Fibroblast of mammary gland (primary cell): Measurements from ENCODE around the gene DAPK1.
A peak's percentile ranks its signal among the peaks of the same experiment; 100 is the strongest.

Experiments
- DNase-seq: peaks from one replicate; pipeline ENCODE4 v3.0.0-alpha.2; 2010; ENCODE audit warnings: low read depth
- H3K4me3 ChIP-seq: 2 replicates; pipeline ENCODE4 v1.5.1; 2011; ENCODE audit warnings: low read depth, mild to moderate bottlenecking, low read length, moderate library complexity; ENCODE audit not compliant: control insufficient read depth
- TF ChIP-seq, protein P1 (sequence below): conservative IDR thresholded peaks from 2 replicates; pipeline ENCODE4 v1.5.1; 2011; ENCODE audit warnings: low read depth, low read length, inconsistent platforms; ENCODE audit not compliant: control insufficient read depth, insufficient read depth

The DAPK1 gene

DNA sequence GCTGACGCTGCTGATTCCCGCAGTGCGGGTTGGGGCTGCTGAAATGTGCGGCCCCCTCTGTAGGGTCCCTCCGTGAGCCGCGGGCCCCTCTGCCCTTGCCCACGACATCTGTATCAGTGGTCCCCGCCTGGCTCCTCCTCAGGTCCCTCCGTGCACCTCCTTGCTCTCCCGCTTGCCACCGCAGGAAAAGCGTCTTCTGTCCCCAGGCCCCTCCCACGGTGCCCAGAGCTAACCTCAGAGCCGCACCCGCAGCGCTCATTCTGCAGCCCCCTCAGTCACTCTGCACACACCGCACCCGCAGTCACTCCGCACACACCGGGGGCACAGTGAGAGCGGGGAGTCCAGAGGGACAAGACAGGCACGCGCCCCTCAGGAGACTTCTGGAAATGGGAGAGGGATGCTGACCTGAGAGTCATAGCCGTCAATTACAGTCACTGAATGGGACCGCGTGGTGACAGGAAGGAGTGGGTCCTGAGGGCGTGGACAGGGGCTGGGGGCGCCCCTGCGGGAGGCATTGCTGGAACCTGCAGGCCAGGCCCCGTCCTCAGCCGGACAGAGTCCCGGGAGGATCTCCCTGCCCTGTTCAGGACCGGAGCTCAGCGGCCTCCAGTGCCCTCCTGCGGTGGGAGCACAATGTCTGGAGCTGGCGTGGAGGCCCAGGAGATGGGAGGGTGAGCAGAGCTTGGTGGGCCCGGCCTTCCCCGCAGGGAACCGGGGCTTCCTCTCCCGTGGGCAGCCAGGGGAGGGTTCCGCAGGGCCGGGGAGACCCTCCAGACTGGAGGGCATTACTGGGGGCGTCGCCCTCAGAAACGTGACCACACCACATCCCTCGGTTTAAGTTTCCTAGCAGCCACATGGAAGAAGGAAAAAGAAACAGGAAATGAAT is 162.1 kb downstream of the DAPK1 start:
- TF ChIP-seq, protein P1, sequence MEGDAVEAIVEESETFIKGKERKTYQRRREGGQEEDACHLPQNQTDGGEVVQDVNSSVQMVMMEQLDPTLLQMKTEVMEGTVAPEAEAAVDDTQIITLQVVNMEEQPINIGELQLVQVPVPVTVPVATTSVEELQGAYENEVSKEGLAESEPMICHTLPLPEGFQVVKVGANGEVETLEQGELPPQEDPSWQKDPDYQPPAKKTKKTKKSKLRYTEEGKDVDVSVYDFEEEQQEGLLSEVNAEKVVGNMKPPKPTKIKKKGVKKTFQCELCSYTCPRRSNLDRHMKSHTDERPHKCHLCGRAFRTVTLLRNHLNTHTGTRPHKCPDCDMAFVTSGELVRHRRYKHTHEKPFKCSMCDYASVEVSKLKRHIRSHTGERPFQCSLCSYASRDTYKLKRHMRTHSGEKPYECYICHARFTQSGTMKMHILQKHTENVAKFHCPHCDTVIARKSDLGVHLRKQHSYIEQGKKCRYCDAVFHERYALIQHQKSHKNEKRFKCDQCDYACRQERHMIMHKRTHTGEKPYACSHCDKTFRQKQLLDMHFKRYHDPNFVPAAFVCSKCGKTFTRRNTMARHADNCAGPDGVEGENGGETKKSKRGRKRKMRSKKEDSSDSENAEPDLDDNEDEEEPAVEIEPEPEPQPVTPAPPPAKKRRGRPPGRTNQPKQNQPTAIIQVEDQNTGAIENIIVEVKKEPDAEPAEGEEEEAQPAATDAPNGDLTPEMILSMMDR = no peak
- DNase-seq = no peak

DNA sequence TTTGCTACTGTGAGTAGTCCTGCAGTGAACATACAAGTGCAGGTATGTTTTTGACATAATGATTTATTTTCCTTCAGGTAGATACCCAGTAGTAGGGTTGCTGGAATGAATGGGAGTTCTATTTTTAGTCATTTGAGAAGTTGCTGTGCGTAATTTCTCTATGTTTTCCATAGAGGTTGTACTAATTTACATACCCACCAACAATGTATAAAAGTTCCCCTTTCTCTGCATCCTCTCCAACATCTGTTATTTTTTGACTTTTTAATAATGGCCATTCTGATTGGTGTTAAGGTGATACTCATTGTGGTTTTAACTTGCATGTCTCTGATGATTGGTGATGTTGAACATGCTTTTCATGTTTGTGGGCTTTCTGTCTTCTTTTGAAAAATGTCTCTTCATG is 163.6 kb downstream of the DAPK1 start:
- TF ChIP-seq, protein P1 = no peak
- DNase-seq = no peak
- H3K4me3 ChIP-seq = no peak overlapping the region

More for the DNA sequence above, 162.1 kb downstream of the DAPK1 start:
- H3K4me3 ChIP-seq = no peak overlapping the region

GRCh38 chr9:87662808-87663528 is 165.3 kb downstream of the DAPK1 start:
- H3K4me3 ChIP-seq = no peak overlapping the region
- peak; percentile 72 for DNase-seq
- TF ChIP-seq, protein P1 = peak; percentile 94

DNA sequence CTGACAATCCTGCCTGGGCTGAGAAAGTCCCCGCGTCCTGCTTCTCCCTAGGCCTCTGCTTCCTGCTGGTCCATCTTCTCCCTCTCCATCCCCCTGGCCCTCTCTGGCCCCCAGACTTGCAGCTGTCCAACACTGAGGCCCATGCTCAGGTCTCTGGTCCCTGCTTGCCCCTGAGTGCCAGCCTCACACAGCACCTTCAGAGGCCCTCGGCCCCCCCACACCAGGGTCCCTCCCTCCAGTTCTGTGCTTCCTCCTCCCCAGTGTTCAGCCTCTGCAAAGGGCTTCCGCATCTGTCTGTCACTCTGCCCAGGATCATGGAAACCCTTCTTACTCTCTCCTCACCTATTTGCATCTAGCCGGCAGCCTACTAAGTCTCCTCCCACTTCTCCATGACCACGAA is 165.9 kb downstream of the DAPK1 start:
- TF ChIP-seq, protein P1 = no peak
- DNase-seq = no peak
- no peak overlapping the region for H3K4me3 ChIP-seq

DNA sequence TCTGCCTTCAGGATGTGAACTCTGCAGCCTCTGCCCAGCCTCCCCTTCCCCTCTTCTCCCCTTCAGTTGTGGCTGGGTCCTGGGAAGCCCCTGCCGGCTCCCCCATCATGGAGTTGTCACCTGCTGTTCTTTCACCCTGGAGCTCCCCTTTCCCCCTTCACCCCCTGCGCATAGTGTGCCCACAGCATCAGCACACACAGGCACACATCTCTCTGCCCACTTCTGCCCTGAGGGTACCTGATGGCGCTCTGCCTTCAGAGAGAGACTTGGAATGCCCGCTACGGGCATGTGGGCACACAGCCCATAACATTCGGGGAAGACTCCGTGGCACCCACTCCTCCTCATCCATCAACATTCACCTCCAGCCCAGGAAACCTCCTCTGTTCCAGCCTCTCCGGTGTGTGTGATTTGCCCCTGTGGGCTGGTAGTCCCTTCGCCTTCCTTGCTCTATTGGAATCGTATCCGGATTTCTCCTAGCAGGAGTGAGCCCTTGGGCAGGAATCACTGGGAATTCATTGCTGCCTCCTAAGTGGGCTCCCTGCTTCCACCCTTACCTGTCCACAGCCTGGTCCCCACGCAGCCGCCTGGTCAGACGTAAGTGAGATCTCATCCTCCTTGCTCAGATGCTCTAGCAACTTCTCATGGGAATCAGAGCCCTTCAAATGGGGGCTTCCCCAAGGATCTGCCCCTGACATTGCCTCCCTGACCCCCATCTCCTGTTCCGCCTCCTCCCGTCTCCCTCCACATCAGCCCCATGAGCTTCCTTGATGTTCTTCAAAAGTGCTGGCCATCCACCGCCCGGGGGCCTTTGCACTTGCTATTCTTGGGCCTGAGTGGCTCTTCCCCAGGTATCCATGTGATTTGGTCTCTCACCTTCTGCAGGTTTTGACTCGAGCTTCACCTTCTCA is 166.7 kb downstream of the DAPK1 start:
- TF ChIP-seq, protein P1 = no peak
- no peak overlapping the region for H3K4me3 ChIP-seq
- DNase-seq = no peak

DNA sequence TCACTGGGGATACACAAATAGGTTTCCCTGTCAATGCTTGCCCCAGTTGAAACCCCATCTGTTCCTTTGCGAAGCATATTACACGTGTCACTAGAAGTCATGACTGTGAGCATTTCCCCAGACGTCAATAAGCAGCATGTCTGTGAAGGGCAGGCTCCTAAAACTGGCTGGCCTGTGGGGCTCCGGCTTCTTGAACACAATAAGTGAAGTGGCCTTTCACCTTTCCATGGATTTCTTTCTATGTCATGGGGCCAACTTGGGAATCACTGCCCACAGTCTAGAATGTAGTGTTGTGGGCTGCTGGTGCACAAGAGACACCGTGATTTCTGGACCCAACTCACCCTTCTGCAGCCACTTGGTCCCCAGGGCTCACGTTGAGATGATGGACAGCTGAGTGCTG is 167.8 kb downstream of the DAPK1 start:
- TF ChIP-seq, protein P1 = no peak
- DNase-seq = no peak
- no peak overlapping the region for H3K4me3 ChIP-seq
